Liver (tissue), 3 donors: Measurements from ENCODE around the gene ITPKB.

Source experiments
- FOXA2 ChIP-seq: IDR thresholded peaks from 2 replicates; pipeline ENCODE4 v1.6.1; 2016; ENCODE audit warnings: antibody characterized with exemption
- GABPA ChIP-seq, 2 donors: IDR thresholded peaks in 1 of 2; conservative IDR thresholded peaks in 1 of 2; 2 replicates each; pipeline ENCODE4 v1.6.1; 2016; ENCODE audit warnings: antibody characterized with exemption in 2 of 2, mild to moderate bottlenecking in 1 of 2, moderate library complexity in 1 of 2
- JUND ChIP-seq, 2 donors: IDR thresholded peaks; 2 replicates each; pipeline ENCODE4 v1.6.1; 2016; ENCODE audit warnings: antibody characterized with exemption in 2 of 2
- RAD21 ChIP-seq, 2 donors: IDR thresholded peaks; 2 replicates each; pipeline ENCODE4 v1.6.1; 2016; ENCODE audit warnings: antibody characterized with exemption in 2 of 2, mild to moderate bottlenecking in 2 of 2
- YY1 ChIP-seq: IDR thresholded peaks from 2 replicates; pipeline ENCODE4 v1.6.1; 2016; ENCODE audit warnings: antibody characterized with exemption, mild to moderate bottlenecking
- TF ChIP-seq, protein P1 (sequence below): fragments of 150-350 bp; IDR thresholded peaks from 2 replicates; pipeline ENCODE4 v1.5.1; 2017; ENCODE audit warnings: improper control_type of control experiment, low read depth, low read length; ENCODE audit not compliant: missing input control
- TF ChIP-seq, protein P2 (sequence below): IDR thresholded peaks from 2 replicates; pipeline ENCODE4 v1.6.1; 2016; ENCODE audit warnings: antibody characterized with exemption
- donor health status: healthy.
- donor health status: healthy.

DNA sequence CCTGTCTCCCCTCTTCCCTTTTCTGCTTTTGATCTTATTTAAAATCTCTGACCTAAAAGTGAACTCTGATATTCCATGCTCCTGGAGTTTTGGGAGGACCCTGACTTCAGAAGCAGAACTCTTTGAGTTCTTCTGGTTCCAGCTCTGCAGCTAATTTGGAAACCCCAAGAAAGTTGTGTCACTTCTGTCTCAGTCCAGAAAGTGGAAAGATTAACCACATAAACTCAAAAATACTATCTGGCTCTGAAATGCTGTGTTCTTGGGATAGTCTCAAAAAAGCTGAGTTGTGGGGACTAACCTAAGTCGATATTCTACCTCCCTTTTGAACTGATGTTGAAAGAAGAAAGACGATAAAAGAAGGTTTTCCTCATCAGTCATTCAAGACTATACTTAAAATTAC is 59.8 kb downstream of the ITPKB start:
- TF ChIP-seq JUND (IDR thresholded peaks at IDR 0.05) (no peak), RAD21 (IDR thresholded peaks at IDR 0.05) (no peak), FOXA2 (no peak), GABPA (IDR thresholded peaks at IDR 0.05 in 1 of 2, conservative IDR thresholded peaks at IDR 0.05 in 1 of 2) (no peak), YY1 (no peak)
- TF ChIP-seq, protein P1, sequence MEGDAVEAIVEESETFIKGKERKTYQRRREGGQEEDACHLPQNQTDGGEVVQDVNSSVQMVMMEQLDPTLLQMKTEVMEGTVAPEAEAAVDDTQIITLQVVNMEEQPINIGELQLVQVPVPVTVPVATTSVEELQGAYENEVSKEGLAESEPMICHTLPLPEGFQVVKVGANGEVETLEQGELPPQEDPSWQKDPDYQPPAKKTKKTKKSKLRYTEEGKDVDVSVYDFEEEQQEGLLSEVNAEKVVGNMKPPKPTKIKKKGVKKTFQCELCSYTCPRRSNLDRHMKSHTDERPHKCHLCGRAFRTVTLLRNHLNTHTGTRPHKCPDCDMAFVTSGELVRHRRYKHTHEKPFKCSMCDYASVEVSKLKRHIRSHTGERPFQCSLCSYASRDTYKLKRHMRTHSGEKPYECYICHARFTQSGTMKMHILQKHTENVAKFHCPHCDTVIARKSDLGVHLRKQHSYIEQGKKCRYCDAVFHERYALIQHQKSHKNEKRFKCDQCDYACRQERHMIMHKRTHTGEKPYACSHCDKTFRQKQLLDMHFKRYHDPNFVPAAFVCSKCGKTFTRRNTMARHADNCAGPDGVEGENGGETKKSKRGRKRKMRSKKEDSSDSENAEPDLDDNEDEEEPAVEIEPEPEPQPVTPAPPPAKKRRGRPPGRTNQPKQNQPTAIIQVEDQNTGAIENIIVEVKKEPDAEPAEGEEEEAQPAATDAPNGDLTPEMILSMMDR, result no peak
- TF ChIP-seq, protein P2, sequence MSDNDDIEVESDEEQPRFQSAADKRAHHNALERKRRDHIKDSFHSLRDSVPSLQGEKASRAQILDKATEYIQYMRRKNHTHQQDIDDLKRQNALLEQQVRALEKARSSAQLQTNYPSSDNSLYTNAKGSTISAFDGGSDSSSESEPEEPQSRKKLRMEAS, result no peak
